Sciatic nerve (tissue), 2 donors: ENCODE results near the gene ABCF2. TPM values are rescaled to one million over a fixed set of nuclear protein-coding genes. Genes with fewer than 3 reads are reported as not detected.

Experiments used
- ATAC-seq: fragments of 200-7000 bp; cut with Tn5 transposase; one replicate; pipeline ENCODE4 v1.9.1; 2020; ENCODE audit warnings: mild to moderate bottlenecking, moderate library complexity
- DNase-seq: peaks from one replicate; pipeline ENCODE4 v3.0.0-alpha.2; 2020; ENCODE audit warnings: low spot score
- intact Hi-C: fragments of 100-400 bp; cut with DNase I; formaldehyde crosslinking; loops from one replicate; pipeline ENCODE4 v1.14.2; 2022
- total RNA-seq: library from RNA; stranded (reverse); fragmentation: NEBNext Ultra II Directional; extraction: Animal tissue kit (Norgen Biotek cat#: 25700); gene quantifications from one replicate; pipeline ENCODE4 v1.2.1, GENCODE V29; 2021
- donor health status: DM: no; HTN: no; CAD: no.
- donor health status: DM: no; HTN: no; CAD: no.

ABCF2 gene
- total RNA-seq = 20.8 TPM

- intact Hi-C loops = no loop called here
- ATAC-seq = peak; percentile 100
- DNase-seq = peak; percentile 99
Observed at GRCh38 chr7:151226875-151227782, at the start of gene ABCF2. ABCF2 (minus strand) TSS chr7:151227205; CDS start chr7:151226458, 747 bp downstream.

- DNase-seq = no peak
- intact Hi-C loops = no loop called here
- no peak for ATAC-seq
Observed at GRCh38 chr7:151275813-151276577, 49.0 kb upstream of the ABCF2 start.

- intact Hi-C loops = no loop called here
- ATAC-seq (no peak), DNase-seq (no peak)
Observed at GRCh38 chr7:151274936-151275812, 48.2 kb upstream of the ABCF2 start.

- no peak for DNase-seq
- no peak for ATAC-seq
- intact Hi-C loops = no loop called here
Observed at GRCh38 chr7:151274396-151274795, 47.4 kb upstream of the ABCF2 start.

GRCh38 chr7:151273651-151274390, 46.8 kb upstream of the ABCF2 start:
- intact Hi-C loops = no loop called here
- no peak for ATAC-seq
- DNase-seq = no peak

- DNase-seq (no peak), ATAC-seq (no peak)
- intact Hi-C loops = no loop called here
Observed at GRCh38 chr7:151272877-151273276, 45.9 kb upstream of the ABCF2 start.

GRCh38 chr7:151272405-151272804, 45.4 kb upstream of the ABCF2 start:
- DNase-seq = no peak
- peak; percentile 10 for ATAC-seq
- intact Hi-C loops = no loop called here

- DNase-seq (peak; percentile 78), ATAC-seq (peak; percentile 95)
- intact Hi-C loops = no loop called here
Observed at GRCh38 chr7:151271699-151272355, 44.8 kb upstream of the ABCF2 start.

GRCh38 chr7:151269511-151269910, 42.5 kb upstream of the ABCF2 start:
- ATAC-seq (no peak), DNase-seq (no peak)
- intact Hi-C loops = no loop called here

- intact Hi-C loops = no loop called here
- no peak for ATAC-seq
- no peak for DNase-seq
Observed at GRCh38 chr7:151265351-151265931, 38.4 kb upstream of the ABCF2 start.

- intact Hi-C loops = no loop called here
- ATAC-seq (no peak), DNase-seq (no peak)
Observed at GRCh38 chr7:151264615-151265014, 37.6 kb upstream of the ABCF2 start.

- ATAC-seq (peak; percentile 23), DNase-seq (no peak)
- intact Hi-C loops = no loop called here
Observed at GRCh38 chr7:151261529-151261928, 34.5 kb upstream of the ABCF2 start.

- intact Hi-C loops = no loop called here
- DNase-seq = no peak
- peak; percentile 18 for ATAC-seq
Observed at GRCh38 chr7:151260883-151261282, 33.9 kb upstream of the ABCF2 start.

GRCh38 chr7:151260471-151260870, 33.5 kb upstream of the ABCF2 start:
- ATAC-seq (no peak), DNase-seq (no peak)
- intact Hi-C loops = no loop called here

- no peak for ATAC-seq
- DNase-seq = no peak
- intact Hi-C loops = no loop called here
Observed at GRCh38 chr7:151257990-151258389, 31.0 kb upstream of the ABCF2 start.

GRCh38 chr7:151256410-151257045, 29.5 kb upstream of the ABCF2 start:
- intact Hi-C loops = no loop called here
- ATAC-seq (no peak), DNase-seq (no peak)

- no peak for ATAC-seq
- intact Hi-C loops = no loop called here
- no peak for DNase-seq
Observed at GRCh38 chr7:151255390-151255789, 28.4 kb upstream of the ABCF2 start.
